Measurements from ENCODE around the gene SLC2A9. TPM values are rescaled to one million over a fixed set of nuclear protein-coding genes. Genes with fewer than 3 reads are reported as not detected.
A peak's percentile ranks its signal among the peaks of the same experiment; 100 is the strongest.

SLC2A9 gene
- total RNA-seq, 4 donors from 2014 or later = 5.6 to 10.5 (median 6.5) TPM

- intact Hi-C loops (cut with DNase I) = no loop called here
Observed at GRCh38 chr4:10040049-10040892, 19.0 kb upstream of the SLC2A9 start.

GRCh38 chr4:10036807-10037342, 15.6 kb upstream of the SLC2A9 start:
- H3K9me3 ChIP-seq = no peaks in the 10 kb centered on the region
- WGBS = 98% methylated on average over 9 of the region's 10 CpGs
- TF ChIP-seq CTCF (IDR thresholded peaks at IDR 0.05) = no peak
- TF ChIP-seq POLR2A (IDR thresholded peaks at IDR 0.05; ENCODE audit: low read depth) = no peak
- no peak for TF ChIP-seq POLR2AphosphoS5 (IDR thresholded peaks at IDR 0.05)
- no peak for TF ChIP-seq EP300 (IDR thresholded peaks at IDR 0.05)
- no peak overlapping the region for H3K27ac ChIP-seq (replicated peaks in 1 of 4)
- H3K4me1 ChIP-seq = peaks cover 26 to 32% (median 30%) of the 10 kb centered on the region in 4 donors
- H3K4me3 ChIP-seq = no peak overlapping the region
- no peak for DNase-seq (ENCODE audit: extremely low spot score)
- intact Hi-C loops (cut with DNase I) = no loop called here
- no peaks in the 10 kb centered on the region for H3K27me3 ChIP-seq
- peaks cover 0 to 4% (median 0%) of the 10 kb centered on the region in 4 donors for H3K36me3 ChIP-seq

More at GRCh38 chr4:10040049-10040892, 19.0 kb upstream of the SLC2A9 start:
- DNase-seq (ENCODE audit: extremely low spot score) = no peak
- 88% methylated on average over 10 of the region's 10 CpGs for WGBS
- Histone ChIP-seq H3K4me3 (no peak overlapping the region), H3K4me1 (no peaks in the 10 kb centered on the region), H3K9me3 (peaks cover 0 to 9% (median 1%) of the 10 kb centered on the region in 4 donors), H3K36me3 (peaks cover 0 to 4% (median 0%) of the 10 kb centered on the region in 4 donors), H3K27ac (replicated peaks in 1 of 4) (no peak overlapping the region), H3K27me3 (no peaks in the 10 kb centered on the region)
- TF ChIP-seq POLR2A (IDR thresholded peaks at IDR 0.05; ENCODE audit: low read depth) = no peak
- no peak for TF ChIP-seq EP300 (IDR thresholded peaks at IDR 0.05)
- no peak for TF ChIP-seq POLR2AphosphoS5 (IDR thresholded peaks at IDR 0.05)
- no peak for TF ChIP-seq CTCF (IDR thresholded peaks at IDR 0.05)

- Histone ChIP-seq H3K4me3 (no peak overlapping the region), H3K36me3 (peaks cover 0 to 4% (median 0%) of the 10 kb centered on the region in 4 donors), H3K4me1 (peaks cover 38 to 39% (median 39%) of the 10 kb centered on the region in 4 donors), H3K9me3 (no peaks in the 10 kb centered on the region), H3K27me3 (no peaks in the 10 kb centered on the region), H3K27ac (replicated peaks in 1 of 4) (no peak overlapping the region)
- 63% methylated on average over 4 of the region's 6 CpGs for WGBS
- no peak for DNase-seq (ENCODE audit: extremely low spot score)
- TF ChIP-seq EP300 (IDR thresholded peaks at IDR 0.05) (no peak), CTCF (IDR thresholded peaks at IDR 0.05) (no peak), POLR2A (IDR thresholded peaks at IDR 0.05; ENCODE audit: low read depth) (no peak), POLR2AphosphoS5 (IDR thresholded peaks at IDR 0.05) (no peak)
- intact Hi-C loops (cut with DNase I) = no loop called here
Observed at GRCh38 chr4:10035130-10035529, 13.8 kb upstream of the SLC2A9 start.

- intact Hi-C loops (cut with DNase I) = no loop called here
- no peaks in the 10 kb centered on the region for H3K27me3 ChIP-seq
- H3K9me3 ChIP-seq = no peaks in the 10 kb centered on the region
- H3K27ac ChIP-seq (replicated peaks in 1 of 4) = peak overlapping the region in 3 of 4 donors; percentile 56 to 69 (median 68)
- TF ChIP-seq POLR2AphosphoS5 (IDR thresholded peaks at IDR 0.05) = no peak
- TF ChIP-seq EP300 (IDR thresholded peaks at IDR 0.05) = no peak
- peaks cover 0 to 4% (median 0%) of the 10 kb centered on the region in 4 donors for H3K36me3 ChIP-seq
- WGBS = 95% methylated on average over 4 of the region's 5 CpGs
- no peak for DNase-seq (ENCODE audit: extremely low spot score)
- no peak overlapping the region for H3K4me3 ChIP-seq
- peaks cover 38 to 39% (median 39%) of the 10 kb centered on the region in 4 donors for H3K4me1 ChIP-seq
Observed at GRCh38 chr4:10034612-10035104, 13.4 kb upstream of the SLC2A9 start.

GRCh38 chr4:10034136-10034535, 12.8 kb upstream of the SLC2A9 start:
- no peak for DNase-seq (ENCODE audit: extremely low spot score)
- Histone ChIP-seq H3K36me3 (peaks cover 0 to 2% (median 0%) of the 10 kb centered on the region in 4 donors), H3K27me3 (no peaks in the 10 kb centered on the region), H3K4me3 (no peak overlapping the region), H3K27ac (replicated peaks in 1 of 4) (peak overlapping the region; percentile 56 to 69 (median 64)), H3K4me1 (peaks cover 38 to 39% (median 39%) of the 10 kb centered on the region in 4 donors), H3K9me3 (no peaks in the 10 kb centered on the region)
- 72% methylated on average over 7 of the region's 10 CpGs for WGBS
- intact Hi-C loops (cut with DNase I) = no loop called here
- TF ChIP-seq POLR2AphosphoS5 (IDR thresholded peaks at IDR 0.05) (no peak), CTCF (IDR thresholded peaks at IDR 0.05) (no peak), POLR2A (IDR thresholded peaks at IDR 0.05; ENCODE audit: low read depth) (no peak), EP300 (IDR thresholded peaks at IDR 0.05) (no peak)
